ENCODE measurements around the gene PCYT1A.

PCYT1A gene

DNA sequence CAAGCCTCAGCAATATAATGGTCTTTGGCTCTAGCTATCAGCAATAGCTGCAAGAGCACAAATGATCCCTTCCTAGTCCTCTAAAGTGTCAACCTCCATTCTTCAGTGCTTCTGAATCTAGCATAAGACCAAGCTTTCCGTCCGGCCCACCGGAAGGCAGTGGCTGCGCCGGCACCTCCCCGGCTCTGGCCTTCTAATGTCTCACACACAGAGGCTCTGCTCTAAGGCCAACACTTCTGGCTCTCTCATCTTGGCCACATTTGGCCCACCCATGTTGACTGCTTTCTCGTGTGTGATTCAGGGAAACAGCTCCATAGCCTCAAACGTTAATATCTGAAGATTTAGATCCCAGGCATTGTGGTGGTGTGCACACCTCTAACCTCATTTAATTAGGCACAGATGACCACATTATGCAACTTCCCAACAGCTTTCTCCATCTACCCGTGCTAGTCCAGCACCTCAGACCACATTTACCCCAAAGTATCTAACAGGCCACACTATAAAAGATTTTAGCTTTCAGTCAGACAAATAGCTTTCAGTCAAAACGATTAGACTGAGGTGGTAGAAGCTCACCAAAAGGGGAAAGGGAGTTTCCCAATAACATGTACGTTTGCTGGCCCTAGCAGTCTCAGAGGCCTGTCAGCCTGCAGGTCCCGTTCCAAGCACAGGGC, 51.9 kb downstream of the PCYT1A start:
- DNase-seq, result no peak

GRCh38 chr3:196232882-196233251, 54.7 kb downstream of the PCYT1A start:
- no peak for DNase-seq

- DNase-seq, result no peak
Measured at GRCh38 chr3:196232154-196232881, 55.2 kb downstream of the PCYT1A start.

GRCh38 chr3:196227629-196228493, 59.7 kb downstream of the PCYT1A start:
- peak; percentile 81 for DNase-seq

DNA sequence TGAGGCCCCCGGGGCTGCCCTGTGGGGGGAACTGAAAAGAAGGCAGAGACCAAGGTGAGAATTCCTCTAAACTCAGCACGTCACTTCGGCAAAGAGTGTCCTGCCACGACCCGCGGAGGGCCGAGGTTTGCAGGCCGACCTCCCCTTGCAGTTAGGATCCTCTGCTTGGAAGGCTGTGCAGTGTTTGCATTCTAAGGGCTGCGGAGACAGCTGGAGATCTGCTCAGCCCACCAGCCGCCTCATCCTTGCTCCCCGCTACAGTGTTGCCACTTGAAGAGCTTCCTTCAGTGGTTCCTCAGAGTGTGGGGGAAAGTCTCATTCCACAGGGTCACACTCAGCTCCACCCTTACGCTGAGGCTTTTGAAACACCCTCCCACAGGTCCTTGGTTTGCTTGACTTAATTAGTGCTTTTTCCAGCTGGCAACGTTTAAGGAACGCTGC, 60.4 kb downstream of the PCYT1A start:
- no peak for DNase-seq

DNA sequence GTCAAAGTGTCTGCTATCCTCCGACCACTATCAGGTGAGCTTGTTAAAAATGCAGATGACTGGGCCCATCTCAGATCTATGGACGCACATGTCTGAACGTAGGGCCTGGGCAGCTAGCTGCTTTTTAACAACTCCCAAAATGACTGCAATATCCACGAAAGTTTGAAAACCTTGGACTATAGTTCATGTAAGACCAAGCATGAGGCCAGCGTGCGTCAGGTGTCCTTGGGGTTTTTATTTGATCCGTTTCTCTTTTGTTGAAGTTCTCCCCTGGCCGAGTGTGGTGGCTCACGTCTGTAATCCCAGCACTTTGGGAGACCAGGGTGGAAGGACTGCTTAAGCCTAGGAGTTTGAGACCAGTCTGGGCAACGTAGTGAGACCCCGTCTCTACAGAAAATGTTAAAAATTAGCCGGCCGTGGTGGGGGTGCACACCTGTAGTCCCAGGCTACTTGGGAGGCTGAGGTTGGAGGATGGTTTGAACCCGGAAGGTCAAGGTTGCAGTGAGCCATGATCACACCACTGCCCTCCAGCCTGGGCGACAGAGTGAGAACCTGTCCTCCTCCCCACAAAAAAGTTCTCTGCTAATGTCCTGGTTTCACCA, 61.7 kb downstream of the PCYT1A start:
- DNase-seq, result no peak

GRCh38 chr3:196225086-196225485, 62.4 kb downstream of the PCYT1A start:
- DNase-seq, result no peak

GRCh38 chr3:196222876-196223595, 64.5 kb downstream of the PCYT1A start:
- DNase-seq, result no peak

DNA sequence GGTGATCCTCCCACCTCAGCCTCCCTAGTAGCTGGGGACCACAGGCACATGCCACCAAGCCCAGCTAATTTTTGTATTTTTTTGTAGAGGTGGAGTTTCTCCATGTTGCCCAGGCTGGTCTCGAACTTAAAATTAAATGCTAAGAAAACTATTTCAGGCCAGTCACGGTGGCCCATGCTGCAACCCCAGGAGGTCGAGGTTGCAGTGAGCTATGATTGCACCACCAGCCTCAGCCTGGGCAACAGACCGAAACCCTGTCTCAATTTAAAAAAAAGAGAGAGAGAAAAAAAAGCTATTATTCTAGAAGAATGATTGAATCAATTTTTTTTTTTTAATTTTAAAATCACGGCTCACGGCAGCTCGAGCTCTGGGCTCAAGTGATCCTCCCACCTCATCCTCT, 66.5 kb downstream of the PCYT1A start:
- DNase-seq, result no peak

DNA sequence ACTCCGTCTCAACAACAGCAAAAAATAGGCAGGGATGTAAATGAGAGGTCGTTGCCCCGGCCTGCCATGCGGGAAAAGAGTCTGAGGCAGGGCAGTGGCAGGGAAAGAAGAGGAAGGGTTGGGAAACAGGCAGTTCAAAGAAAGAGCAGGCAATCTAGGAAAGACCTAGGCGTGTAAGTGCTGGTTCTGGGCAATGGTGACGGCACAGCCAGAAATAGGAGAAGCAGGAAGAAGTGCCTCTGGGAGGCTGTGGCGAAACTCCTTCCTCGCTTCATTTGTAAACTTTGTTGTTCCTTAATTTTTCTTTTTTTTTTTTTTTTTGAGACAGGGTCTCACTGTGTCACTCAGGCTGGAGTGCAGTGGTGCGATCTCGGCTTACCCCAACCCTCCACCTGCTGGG, 66.9 kb downstream of the PCYT1A start:
- no peak for DNase-seq

DNA sequence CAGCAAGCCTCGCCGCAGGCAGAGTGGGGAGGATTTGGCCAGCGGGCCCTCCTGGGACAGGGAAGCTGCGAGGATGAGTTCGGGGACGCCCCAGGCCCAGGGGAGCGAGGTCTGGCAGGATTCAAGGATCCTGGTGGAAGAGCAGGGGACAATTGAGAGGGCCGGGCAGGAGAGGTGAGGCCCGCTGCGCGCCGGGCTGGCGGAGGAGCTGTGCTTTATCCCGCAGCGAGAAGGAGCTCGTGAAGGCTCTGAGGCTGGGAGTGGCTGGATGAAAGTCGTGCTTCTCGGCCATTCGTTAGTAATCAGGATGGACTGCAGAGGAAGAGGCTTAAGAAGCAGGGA, 67.6 kb downstream of the PCYT1A start:
- no peak for DNase-seq

DNA sequence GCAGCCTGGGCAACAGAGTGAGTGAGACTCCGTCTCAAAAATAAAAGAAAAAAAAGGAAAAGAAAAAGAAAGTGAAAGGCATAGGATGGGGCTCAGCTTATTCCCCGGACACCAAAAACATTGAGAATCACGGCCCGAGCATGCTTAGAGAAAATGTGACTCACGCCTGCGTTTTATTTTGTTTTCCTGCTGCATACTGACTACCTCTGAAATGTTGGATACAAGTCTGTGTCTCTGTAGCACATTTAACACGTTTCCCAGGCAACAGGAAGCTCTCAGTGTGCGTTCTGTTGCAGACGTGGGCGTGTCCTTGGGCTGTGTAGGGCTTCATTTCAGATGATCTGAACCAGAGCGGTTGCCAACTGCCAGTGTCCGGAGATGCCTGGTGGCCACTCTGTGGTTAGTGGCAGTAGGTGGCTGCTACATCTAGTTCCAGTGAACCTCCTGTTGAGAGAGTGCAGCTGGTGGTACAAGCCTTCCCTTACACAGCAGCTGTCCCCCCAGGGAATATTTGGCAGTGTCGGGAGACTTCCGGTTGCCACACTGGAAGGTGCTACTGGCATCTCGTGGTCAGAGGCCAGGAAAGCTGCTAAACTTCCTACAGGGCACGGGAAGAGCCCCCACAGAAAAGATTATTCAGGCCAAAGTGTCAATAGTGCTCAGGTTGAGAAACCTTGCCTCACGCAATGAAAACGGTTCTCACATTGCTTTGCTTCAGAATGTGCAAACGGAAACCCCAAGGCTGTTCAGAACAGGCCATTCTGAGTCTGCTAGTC, 68.1 kb downstream of the PCYT1A start:
- no peak for DNase-seq

DNA sequence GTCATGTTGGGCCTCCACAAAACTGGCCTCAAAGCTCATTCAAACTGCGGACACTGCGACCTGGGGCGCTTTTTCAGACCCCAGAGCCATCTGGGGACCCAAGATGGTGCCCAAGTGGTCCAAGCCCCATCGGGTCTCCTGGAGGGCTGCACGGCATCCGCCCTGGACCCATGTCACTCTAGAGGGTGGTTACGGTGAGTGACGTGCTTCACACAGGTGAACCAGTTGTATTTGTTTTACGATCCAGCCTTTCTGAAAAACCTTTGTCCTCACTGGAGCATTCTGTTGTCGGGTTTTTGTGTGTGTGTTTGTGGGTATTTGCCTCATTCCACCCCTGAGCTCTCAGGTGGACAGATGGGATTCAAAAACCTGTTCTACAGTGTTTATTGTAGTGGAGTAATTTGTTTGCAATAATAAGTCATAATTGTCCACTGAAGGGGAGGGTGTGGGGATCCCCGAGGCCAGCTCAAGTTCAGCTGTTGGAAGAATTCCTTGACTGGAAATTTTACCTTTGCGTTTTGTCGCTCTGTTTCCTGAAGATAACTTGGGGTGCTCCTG, 69.3 kb downstream of the PCYT1A start:
- no peak for DNase-seq

DNA sequence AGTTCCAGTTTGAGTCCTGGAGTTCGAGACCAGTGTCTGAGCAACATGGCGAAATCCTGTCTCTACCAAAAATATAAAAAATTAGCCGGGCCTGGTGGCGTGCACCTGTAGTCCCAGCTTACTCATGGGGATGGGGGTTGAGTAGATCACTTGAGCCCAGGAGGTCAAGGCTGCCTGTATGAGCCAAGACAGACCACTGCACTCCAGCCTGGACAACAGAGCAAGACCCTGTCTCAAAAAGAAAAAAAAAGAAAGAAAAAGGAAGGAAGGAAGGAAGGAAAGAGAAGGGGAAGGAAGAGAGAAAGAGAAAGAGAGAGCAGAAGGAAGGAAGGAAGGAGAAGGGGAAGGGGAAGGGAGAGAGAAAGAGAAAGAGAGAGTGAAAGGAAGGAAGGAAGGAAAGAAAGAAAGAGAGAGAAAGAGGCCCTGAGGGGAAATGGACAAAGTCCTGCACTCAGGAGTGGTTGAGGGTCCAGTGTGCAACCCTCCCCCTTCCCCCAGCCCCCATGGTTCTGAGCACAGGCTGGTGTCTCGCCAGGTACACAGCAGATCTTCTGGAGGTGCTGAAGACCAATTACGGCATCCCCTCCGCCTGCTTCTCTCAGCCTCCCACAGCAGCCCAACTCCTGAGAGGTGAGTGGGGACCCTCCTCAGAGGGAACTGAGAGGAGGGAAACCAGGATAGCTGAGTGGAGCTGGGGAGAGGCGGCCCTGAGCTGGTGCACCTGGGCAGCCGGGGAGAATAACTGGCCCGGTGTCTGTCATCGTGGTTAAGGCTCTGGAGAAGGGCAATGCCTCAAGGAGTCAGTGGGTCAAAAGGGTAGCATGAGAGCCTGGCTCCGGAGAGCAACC, 70.0 kb downstream of the PCYT1A start:
- no peak for DNase-seq

DNA sequence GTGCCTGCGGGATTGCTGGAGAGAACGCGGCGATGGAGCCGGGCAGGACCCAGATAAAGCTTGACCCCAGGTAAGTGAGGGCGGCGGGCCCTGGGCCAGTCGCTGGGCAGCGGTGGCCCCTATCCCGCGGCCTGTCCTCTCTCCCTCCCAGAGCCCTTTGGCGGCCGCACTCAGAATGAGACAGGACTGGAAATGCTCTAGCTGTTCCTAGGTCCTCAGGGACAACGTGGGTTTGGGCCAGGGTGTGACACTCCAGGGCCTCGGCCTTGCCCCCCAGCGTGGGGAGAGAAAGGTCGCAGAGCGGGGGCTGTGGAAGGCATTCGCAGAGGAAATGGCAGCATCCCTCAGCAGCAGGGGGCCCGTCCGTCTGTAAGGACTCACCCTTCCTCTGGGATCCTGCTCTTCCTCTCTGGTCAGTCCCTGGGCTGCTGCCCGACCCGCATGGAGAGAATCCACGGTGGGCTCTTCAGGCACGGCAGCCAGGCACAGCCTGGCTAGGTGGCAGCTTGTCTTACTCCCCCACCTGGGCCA, 70.8 kb downstream of the PCYT1A start:
- no peak for DNase-seq

DNA sequence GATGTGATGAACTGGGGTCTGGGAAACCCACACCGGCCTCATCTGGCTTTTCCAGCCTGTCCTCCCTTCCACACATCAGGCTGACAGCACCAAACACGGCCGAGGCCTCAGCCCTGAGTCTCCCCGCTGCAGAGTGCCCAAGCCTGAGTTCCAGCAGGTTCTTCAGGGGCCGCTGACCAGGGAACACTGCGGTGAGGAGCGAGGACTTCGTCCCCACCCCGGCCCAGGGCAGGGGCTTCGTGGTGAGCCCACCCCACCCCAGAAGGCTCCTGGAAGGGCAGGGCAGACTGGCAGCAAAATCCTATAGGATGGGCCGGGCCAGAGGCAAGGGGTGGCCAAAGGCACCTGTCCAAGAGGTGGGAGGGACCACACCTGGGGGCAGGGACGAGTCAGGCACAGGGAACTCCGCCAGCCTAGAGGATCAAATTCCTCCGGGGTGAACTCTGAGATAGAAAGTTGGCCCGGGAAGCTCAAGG, 71.4 kb downstream of the PCYT1A start, which contains the start of gene SLC51A:
TSS of gene SLC51A (plus strand) at position 446 of the 476 bp plus-strand sequence. CDS start 179 bp downstream, outside the sequence.
- no peak for DNase-seq

DNA sequence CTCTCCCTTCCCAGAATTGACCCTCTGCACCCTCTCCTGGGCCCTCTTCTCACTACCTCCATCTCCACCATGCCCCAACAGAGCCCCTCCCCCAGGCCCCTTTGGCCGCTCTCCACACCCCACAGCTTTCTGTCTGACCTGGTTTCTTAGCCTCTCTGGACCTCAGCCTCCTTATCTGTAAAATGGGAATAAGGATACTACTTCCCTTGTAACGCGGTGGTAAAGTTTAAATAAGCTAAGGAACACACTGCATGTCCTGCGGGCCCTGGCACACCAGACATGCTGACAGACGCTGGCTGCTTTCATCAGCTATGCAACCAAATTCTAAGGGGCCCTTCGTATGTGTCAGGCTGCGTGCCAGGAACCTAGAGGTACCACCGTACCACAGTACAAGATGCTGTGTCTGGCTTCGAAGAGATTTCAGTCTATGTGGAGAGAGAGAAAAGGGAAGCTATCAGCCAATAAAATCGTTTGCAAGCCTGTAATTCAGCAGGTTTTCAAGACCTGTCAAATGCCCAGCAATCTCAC, 72.0 kb downstream of the PCYT1A start:
- no peak for DNase-seq

DNA sequence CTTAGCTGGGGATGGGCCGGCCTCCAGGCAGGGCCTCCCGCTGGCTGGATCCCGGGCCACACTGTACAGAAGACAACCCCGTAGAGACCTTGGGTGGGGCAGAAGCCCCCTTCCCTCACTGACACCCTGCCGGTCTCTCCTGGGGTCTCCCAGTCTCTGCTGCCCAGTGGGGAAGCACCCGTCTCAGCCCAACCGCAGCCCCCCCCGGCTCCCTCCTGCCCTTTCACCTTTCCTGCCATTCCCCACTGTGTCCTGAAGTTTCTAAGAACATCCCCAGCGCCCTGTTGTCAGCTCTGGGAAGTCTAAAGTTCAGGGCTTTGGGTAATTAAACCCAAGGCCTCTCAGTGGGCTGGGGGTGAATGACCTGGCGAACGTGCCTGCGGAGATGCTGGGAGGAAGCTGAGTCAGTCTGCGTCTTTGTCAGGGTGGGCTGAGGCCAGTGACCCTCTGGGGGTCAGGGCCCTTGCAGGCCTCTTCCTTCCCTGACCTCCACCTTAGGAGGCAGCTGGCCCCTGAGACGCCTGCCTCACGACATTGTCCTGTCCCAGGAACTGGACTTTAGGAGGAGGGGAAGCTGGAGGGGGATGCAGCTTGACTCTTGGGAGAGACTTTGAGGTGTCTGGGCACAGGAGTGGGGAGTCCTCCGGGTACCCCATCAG, 72.6 kb downstream of the PCYT1A start:
- no peak for DNase-seq
